SIG-M5 treated with dmso at 0.1 percent for 504 hours (cell line): Measurements from ENCODE around the gene MYL7.
"Not testable (repeated sequence)": the region's sequence is repeated elsewhere in the genome, so short reads cannot be mapped to it uniquely, and the experiment has no call there.

Experiments used
- DNase-seq: peaks from one replicate; lab custom pipeline; 2025; ENCODE audit not compliant: unreplicated experiment; lab: John Stamatoyannopoulos, UW

Gene MYL7

GRCh38 chr7:44141221-44141850, at the start of gene MYL7:
TSS of gene MYL7 (minus strand) at chr7:44141332. CDS start at chr7:44141305, 27 bp downstream.
- DNase-seq, result no peak

- DNase-seq, result no peak
Observed at GRCh38 chr7:44189993-44190872, 49.1 kb upstream of the MYL7 start.

GRCh38 chr7:44189286-44189992, 48.3 kb upstream of the MYL7 start, which contains the start of gene GCK:
TSS of gene GCK (minus strand) at chr7:44189439. CDS start at chr7:44188953, 486 bp downstream.
- no peak for DNase-seq

GRCh38 chr7:44188480-44189225, 47.5 kb upstream of the MYL7 start:
- DNase-seq, result no peak

- DNase-seq, result no peak
Observed at GRCh38 chr7:44187636-44188416, 46.7 kb upstream of the MYL7 start.

- no peak for DNase-seq
Observed at GRCh38 chr7:44186736-44187135, 45.6 kb upstream of the MYL7 start.

- no peak for DNase-seq
Observed at GRCh38 chr7:44185729-44186128, 44.6 kb upstream of the MYL7 start.

GRCh38 chr7:44184873-44185446, 43.8 kb upstream of the MYL7 start:
- DNase-seq, result no peak

- no peak for DNase-seq
Observed at GRCh38 chr7:44184206-44184872, 43.2 kb upstream of the MYL7 start.

GRCh38 chr7:44183386-44183785, 42.3 kb upstream of the MYL7 start:
- DNase-seq, result no peak

- DNase-seq, result no peak
Observed at GRCh38 chr7:44182827-44183226, 41.7 kb upstream of the MYL7 start.

GRCh38 chr7:44180631-44181030, 39.5 kb upstream of the MYL7 start:
- no peak for DNase-seq

- DNase-seq, result no peak
Observed at GRCh38 chr7:44177570-44178131, 36.5 kb upstream of the MYL7 start.

- no peak for DNase-seq
Observed at GRCh38 chr7:44176486-44176885, 35.4 kb upstream of the MYL7 start.

- DNase-seq, result no peak
Observed at GRCh38 chr7:44175730-44176129, 34.6 kb upstream of the MYL7 start.

- not testable (repeated sequence) for DNase-seq
Observed at GRCh38 chr7:44174694-44174948, 33.5 kb upstream of the MYL7 start.

GRCh38 chr7:44173911-44174693, 33.0 kb upstream of the MYL7 start:
- no peak for DNase-seq

GRCh38 chr7:44172803-44173424, 31.8 kb upstream of the MYL7 start:
- no peak for DNase-seq
